OCI-LY7 (cell line): ENCODE data around the gene TAOK2.

ENCODE experiments used
- EZH2phosphoT487 ChIP-seq: fragments of 200-600 bp; sonication (generic); IDR thresholded peaks from 2 replicates; pipeline ENCODE4 v1.6.1; 2018; ENCODE audit warnings: low read depth, borderline replicate concordance, mild to moderate bottlenecking, mixed run types, antibody characterized with exemption, low read length, moderate library complexity, mixed read lengths
- TF ChIP-seq, protein P1 (sequence below): fragments of 200-600 bp; sonication (generic); conservative IDR thresholded peaks from 2 replicates; pipeline ENCODE4 v1.5.1; 2014; ENCODE audit warnings: mild to moderate bottlenecking, antibody characterized with exemption, low read length, moderate library complexity, mixed read lengths

DNA sequence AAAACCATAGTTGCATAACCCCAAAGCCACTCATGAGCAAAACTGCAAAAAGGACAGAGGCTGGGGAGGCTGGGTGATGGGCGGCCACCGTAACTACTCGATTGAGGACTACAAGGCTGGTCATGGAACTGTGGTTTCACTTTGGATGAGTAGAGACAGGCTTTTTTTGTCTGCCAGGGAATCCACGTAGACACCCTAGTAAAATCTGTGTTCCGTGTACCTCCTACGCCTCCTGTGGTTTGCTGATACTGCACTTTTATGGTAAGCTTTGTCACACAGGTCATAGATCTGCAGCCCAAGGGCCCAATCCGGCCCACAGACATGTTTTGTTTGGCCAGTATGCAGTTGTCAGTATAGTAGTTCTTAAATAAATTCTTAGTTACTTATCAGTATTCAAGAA is 59.6 kb downstream of the TAOK2 start:
- TF ChIP-seq, protein P1, sequence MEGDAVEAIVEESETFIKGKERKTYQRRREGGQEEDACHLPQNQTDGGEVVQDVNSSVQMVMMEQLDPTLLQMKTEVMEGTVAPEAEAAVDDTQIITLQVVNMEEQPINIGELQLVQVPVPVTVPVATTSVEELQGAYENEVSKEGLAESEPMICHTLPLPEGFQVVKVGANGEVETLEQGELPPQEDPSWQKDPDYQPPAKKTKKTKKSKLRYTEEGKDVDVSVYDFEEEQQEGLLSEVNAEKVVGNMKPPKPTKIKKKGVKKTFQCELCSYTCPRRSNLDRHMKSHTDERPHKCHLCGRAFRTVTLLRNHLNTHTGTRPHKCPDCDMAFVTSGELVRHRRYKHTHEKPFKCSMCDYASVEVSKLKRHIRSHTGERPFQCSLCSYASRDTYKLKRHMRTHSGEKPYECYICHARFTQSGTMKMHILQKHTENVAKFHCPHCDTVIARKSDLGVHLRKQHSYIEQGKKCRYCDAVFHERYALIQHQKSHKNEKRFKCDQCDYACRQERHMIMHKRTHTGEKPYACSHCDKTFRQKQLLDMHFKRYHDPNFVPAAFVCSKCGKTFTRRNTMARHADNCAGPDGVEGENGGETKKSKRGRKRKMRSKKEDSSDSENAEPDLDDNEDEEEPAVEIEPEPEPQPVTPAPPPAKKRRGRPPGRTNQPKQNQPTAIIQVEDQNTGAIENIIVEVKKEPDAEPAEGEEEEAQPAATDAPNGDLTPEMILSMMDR: no peak
- no peak for TF ChIP-seq EZH2phosphoT487
